NT2/D1 (cell line): ENCODE results near the gene MICAL2.

ENCODE experiments used
- YY1 ChIP-seq: IDR thresholded peaks from 2 replicates; pipeline ENCODE4 v1.6.1; 2011; ENCODE audit not compliant: insufficient read length, insufficient read depth
- ZNF274 ChIP-seq: IDR thresholded peaks from 2 replicates; pipeline ENCODE4 v1.6.1; 2011; ENCODE audit warnings: mild to moderate bottlenecking, low read depth, low read length

DNA sequence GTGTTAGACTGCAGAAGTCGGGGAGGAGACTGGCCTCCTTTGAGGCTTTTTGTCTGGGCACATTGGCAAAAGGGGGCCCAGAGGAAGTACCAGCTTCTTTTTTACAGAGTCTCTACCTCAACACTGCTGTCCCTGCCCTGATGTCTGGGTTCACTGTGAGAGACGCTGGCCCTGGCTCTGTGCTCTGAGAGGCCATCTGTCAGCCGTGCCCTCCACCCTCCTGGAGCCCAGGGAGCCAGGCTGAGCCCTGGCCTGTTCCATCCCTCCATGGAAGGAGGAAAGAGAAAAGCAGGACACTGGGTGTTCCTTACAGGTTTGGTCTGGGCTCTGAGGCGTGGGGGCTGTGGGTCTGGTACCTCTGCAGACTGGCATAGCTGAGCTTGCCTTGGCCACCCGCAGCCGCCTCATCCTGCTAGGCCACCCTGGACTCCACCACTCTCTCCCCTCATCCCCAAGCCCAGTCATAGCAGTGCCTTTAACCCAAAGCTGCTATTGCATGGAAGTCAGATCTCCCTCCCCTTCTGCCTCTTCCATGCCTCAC, 161.5 kb downstream of the MICAL2 start:
- TF ChIP-seq YY1, result no peak
- TF ChIP-seq ZNF274, result no peak
